Measurements from ENCODE around the gene NBPF1. TPM values are rescaled to one million over a fixed set of nuclear protein-coding genes. Genes with fewer than 3 reads are reported as not detected.
"Not testable (repeated sequence)": the region's sequence is repeated elsewhere in the genome, so short reads cannot be mapped to it uniquely, and the experiment has no call there.

Gene NBPF1
- total RNA-seq, 2 experiments from 2014 or later, result 1.9 to 2.4 TPM

DNA sequence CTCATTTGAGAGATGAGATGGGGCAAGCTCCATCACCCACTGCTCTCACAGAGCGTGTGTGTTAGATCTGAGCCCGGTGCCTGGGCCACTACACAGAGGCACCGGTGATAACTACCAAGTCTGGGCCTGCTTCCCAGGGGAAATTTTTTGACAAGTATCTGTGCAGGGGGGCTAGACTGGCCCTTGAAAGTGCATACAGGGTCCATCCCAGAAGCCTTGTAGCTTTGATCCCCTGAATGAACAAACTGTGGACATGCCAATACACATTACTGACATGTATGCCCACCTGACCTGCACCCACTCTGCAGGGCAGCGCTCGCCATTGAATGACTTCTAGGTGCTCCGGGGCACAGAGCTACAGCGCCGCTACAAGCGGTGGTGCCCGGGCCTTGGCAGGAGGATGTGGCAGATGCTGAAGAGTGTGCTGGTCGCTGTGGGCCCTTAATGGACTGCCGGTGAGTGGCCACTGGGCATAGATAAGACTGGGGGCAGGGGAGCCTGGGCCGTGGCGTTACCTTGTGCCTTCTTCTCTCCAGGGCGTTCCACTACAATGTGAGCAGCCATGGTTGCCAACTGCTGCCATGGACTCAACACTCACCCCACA, 32.8 kb upstream of the NBPF1 start:
- intact Hi-C loops (cut with micrococcal nuclease); H3K36me3 Mint-ChIP-seq; H3K4me1 Mint-ChIP-seq (ENCODE audit: low read depth); POLR2A ChIA-PET; CTCF ChIA-PET; H3K9me3 Mint-ChIP-seq; H3K27me3 Mint-ChIP-seq; H3K27ac Mint-ChIP-seq; H3K4me3 Mint-ChIP-seq: not testable (repeated sequence)
- peak; percentile 7 for DNase-seq

- H3K4me1 Mint-ChIP-seq (ENCODE audit: low read depth); H3K36me3 Mint-ChIP-seq; H3K9me3 Mint-ChIP-seq; H3K27ac Mint-ChIP-seq; intact Hi-C loops (cut with micrococcal nuclease); H3K4me3 Mint-ChIP-seq; DNase-seq; H3K27me3 Mint-ChIP-seq; POLR2A ChIA-PET: not testable (repeated sequence)
- CTCF ChIA-PET, result interaction anchor here (1.3 kb wide), 2 partner anchors 20 to 24 kb away, joined by 4 read pairs; no protein-coding TSS in a partner anchor
These were observed 32.1 kb upstream of the NBPF1 start for GRCh38 chr1:16645271-16646060.

- H3K9me3 Mint-ChIP-seq; H3K27ac Mint-ChIP-seq; H3K36me3 Mint-ChIP-seq; H3K4me1 Mint-ChIP-seq (ENCODE audit: low read depth); H3K4me3 Mint-ChIP-seq; H3K27me3 Mint-ChIP-seq: not testable (repeated sequence)
- peak; percentile 98 for DNase-seq
- ChIA-PET POLR2A (interaction anchor here (0.9 kb wide), 1 partner anchor 260 kb away, joined by 3 read pairs; no protein-coding TSS in a partner anchor), CTCF (interaction anchor here (0.6 to 1.3 kb wide), 3 partner anchors 19 to 1154 kb away, joined by 4 to 5 read pairs (median 4); no protein-coding TSS in a partner anchor)
- intact Hi-C loops (cut with micrococcal nuclease), result loop anchor here (1.0 kb wide), 1 partner anchor 31 kb away; the partner anchor contains the start of gene NBPF1
These were observed 31.3 kb upstream of the NBPF1 start for GRCh38 chr1:16644482-16645270.

GRCh38 chr1:16644193-16644481, 30.8 kb upstream of the NBPF1 start:
- ChIA-PET POLR2A (interaction anchor here (0.9 kb wide), 1 partner anchor 261 kb away, joined by 3 read pairs; no protein-coding TSS in a partner anchor), CTCF (interaction anchor here (0.6 to 1.3 kb wide), 3 partner anchors 19 to 1154 kb away, joined by 4 to 5 read pairs (median 4); no protein-coding TSS in a partner anchor)
- no peak for DNase-seq
- Mint-ChIP-seq H3K27ac (no peak overlapping the region), H3K36me3 (no peaks in the 10 kb centered on the region), H3K4me1 (ENCODE audit: low read depth) (no peaks in the 10 kb centered on the region), H3K9me3 (no peaks in the 10 kb centered on the region), H3K27me3 (peaks cover 3% of the 10 kb centered on the region), H3K4me3 (no peak overlapping the region)
- intact Hi-C loops (cut with micrococcal nuclease), result loop anchor here (1.0 kb wide), 1 partner anchor 31 kb away; the partner anchor contains the start of gene NBPF1

- not testable (repeated sequence) for H3K36me3 Mint-ChIP-seq; H3K4me1 Mint-ChIP-seq (ENCODE audit: low read depth); H3K27ac Mint-ChIP-seq; H3K27me3 Mint-ChIP-seq; H3K4me3 Mint-ChIP-seq; H3K9me3 Mint-ChIP-seq
- intact Hi-C loops (cut with micrococcal nuclease), result loop anchor here (1.0 kb wide), 1 partner anchor 30 kb away; the partner anchor contains the start of gene NBPF1
- DNase-seq, result peak; percentile 33
- ChIA-PET CTCF (interaction anchor here (0.6 to 1.3 kb wide), 3 partner anchors 18 to 1153 kb away, joined by 4 to 5 read pairs (median 4); no protein-coding TSS in a partner anchor), POLR2A (interaction anchor here (0.9 kb wide), 1 partner anchor 261 kb away, joined by 3 read pairs; no protein-coding TSS in a partner anchor)
These were observed 30.3 kb upstream of the NBPF1 start for GRCh38 chr1:16643476-16644192.

GRCh38 chr1:16643001-16643411, 29.6 kb upstream of the NBPF1 start:
- H3K4me3 Mint-ChIP-seq, H3K27me3 Mint-ChIP-seq: not testable (repeated sequence)

GRCh38 chr1:16642025-16642966, 28.9 kb upstream of the NBPF1 start:
- H3K4me3 Mint-ChIP-seq; intact Hi-C loops (cut with micrococcal nuclease); H3K27me3 Mint-ChIP-seq; H3K9me3 Mint-ChIP-seq; CTCF ChIA-PET; H3K36me3 Mint-ChIP-seq; POLR2A ChIA-PET; H3K4me1 Mint-ChIP-seq (ENCODE audit: low read depth); H3K27ac Mint-ChIP-seq: not testable (repeated sequence)
- peak; percentile 9 for DNase-seq

More at GRCh38 chr1:16643001-16643411, 29.6 kb upstream of the NBPF1 start:
- H3K36me3 Mint-ChIP-seq; POLR2A ChIA-PET; H3K4me1 Mint-ChIP-seq (ENCODE audit: low read depth); intact Hi-C loops (cut with micrococcal nuclease); CTCF ChIA-PET; H3K27ac Mint-ChIP-seq; H3K9me3 Mint-ChIP-seq: not testable (repeated sequence)
- DNase-seq, result peak; percentile 9

DNA sequence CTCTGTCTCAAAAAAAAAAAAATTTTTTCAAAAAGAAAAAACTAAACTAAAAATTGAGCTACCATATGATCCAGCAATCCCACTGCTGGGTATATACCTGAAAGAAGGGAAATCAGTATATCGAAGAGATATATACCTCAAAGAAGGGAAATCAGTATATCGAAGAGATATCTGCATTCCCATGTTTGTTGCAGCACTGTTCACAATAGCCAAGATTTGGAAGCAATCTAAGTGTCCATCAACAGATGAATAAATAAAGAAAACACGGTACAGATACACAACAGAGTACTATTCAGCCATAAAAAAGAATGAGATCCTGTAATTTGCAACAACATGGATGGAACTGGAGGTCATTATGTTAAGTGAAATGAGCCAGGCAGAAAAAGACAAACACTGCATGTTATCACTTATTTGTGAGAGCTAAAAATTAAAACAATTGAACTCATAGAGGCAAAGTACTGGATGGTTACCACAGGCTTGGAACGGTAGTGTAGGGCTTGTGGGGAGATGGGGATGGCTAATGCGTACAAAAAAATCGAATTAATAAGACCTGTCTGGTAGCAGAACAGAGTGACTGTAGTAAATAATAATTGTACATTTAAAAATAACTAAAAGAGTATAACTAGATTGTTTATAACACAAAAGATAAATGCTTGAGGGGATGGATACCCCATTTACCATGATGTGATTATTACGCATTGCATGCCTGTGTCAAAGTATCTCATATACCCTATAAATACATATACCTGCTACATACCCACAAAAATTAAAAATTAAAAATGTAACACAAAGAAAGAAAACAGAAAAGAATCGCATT, 28.0 kb upstream of the NBPF1 start:
- H3K9me3 Mint-ChIP-seq; H3K4me1 Mint-ChIP-seq (ENCODE audit: low read depth); H3K36me3 Mint-ChIP-seq; H3K27ac Mint-ChIP-seq; H3K4me3 Mint-ChIP-seq; H3K27me3 Mint-ChIP-seq; CTCF ChIA-PET; intact Hi-C loops (cut with micrococcal nuclease); DNase-seq: not testable (repeated sequence)
- POLR2A ChIA-PET, result interaction anchor here (0.6 kb wide), 1 partner anchor 201 kb away, joined by 3 read pairs; the partner anchor contains the start of gene NECAP2

- H3K9me3 Mint-ChIP-seq; H3K4me3 Mint-ChIP-seq; POLR2A ChIA-PET; intact Hi-C loops (cut with micrococcal nuclease); H3K36me3 Mint-ChIP-seq; H3K27ac Mint-ChIP-seq; H3K27me3 Mint-ChIP-seq; H3K4me1 Mint-ChIP-seq (ENCODE audit: low read depth): not testable (repeated sequence)
- DNase-seq, result peak; percentile 8
- CTCF ChIA-PET, result interaction anchor here (1.1 kb wide), 1 partner anchor 15 kb away, joined by 3 read pairs; no protein-coding TSS in a partner anchor
These were observed 26.0 kb upstream of the NBPF1 start for GRCh38 chr1:16639091-16640031.

All from activated CD4-positive, alpha-beta memory T cell treated with anti-CD3 and anti-CD28 coated beads for 36 hours (primary cell).